SK-N-SH treated with all-trans-retinoic acid at 6 μM for 48 hours (cell line): Measurements from ENCODE around the gene TSPAN9.

Source experiments
- ATAC-seq: fragments of 200-7000 bp; cut with Tn5 transposase; 3 replicates; pipeline ENCODE4 v1.9.1; 2020; ENCODE audit warnings: mild to moderate bottlenecking, moderate library complexity
- ARNTL ChIP-seq: fragments of 450-650 bp; formaldehyde crosslinking; IDR thresholded peaks from 2 replicates; pipeline ENCODE4 v1.5.0; 2020; ENCODE audit warnings: low read depth, mild to moderate bottlenecking, moderate library complexity, borderline replicate concordance
- BACH2 ChIP-seq: fragments of 250-450 bp; sonication (Bioruptor Pico); IDR thresholded peaks from 2 replicates; pipeline ENCODE4 v1.9.0; 2021; ENCODE audit warnings: mild to moderate bottlenecking, borderline replicate concordance
- CSDC2 ChIP-seq: fragments of 250-450 bp; sonication (Bioruptor Pico); IDR thresholded peaks from 2 replicates; pipeline ENCODE4 v1.5.0; 2020; ENCODE audit warnings: mild to moderate bottlenecking, moderate library complexity
- GLIS3 ChIP-seq: fragments of 250-450 bp; sonication (Bioruptor Pico); IDR thresholded peaks from 2 replicates; pipeline ENCODE4 v1.5.0; 2020; ENCODE audit warnings: mild to moderate bottlenecking, moderate library complexity
- ISL1 ChIP-seq: fragments of 250-450 bp; sonication (Bioruptor Pico); IDR thresholded peaks from 2 replicates; pipeline ENCODE4 v2.1.2; 2022; ENCODE audit warnings: mild to moderate bottlenecking, moderate library complexity
- OSR1 ChIP-seq: fragments of 250-450 bp; sonication (Bioruptor Pico); IDR thresholded peaks from 2 replicates; pipeline ENCODE4 v1.8.0; 2022; ENCODE audit warnings: moderate library complexity, mild to moderate bottlenecking, inconsistent platforms
- PPARA ChIP-seq: fragments of 250-450 bp; sonication (Bioruptor Pico); IDR thresholded peaks from 2 replicates; pipeline ENCODE4 v1.5.0; 2020; ENCODE audit warnings: mild to moderate bottlenecking, borderline replicate concordance
- RARB ChIP-seq: fragments of 250-450 bp; sonication (Bioruptor Pico); IDR thresholded peaks from 2 replicates; pipeline ENCODE4 v1.8.0; 2021; ENCODE audit warnings: mild to moderate bottlenecking, moderate library complexity
- TCF4 ChIP-seq: fragments of 250-450 bp; sonication (Bioruptor Pico); IDR thresholded peaks from 2 replicates; pipeline ENCODE4 v1.8.0; 2021; ENCODE audit warnings: mild to moderate bottlenecking, moderate library complexity, borderline replicate concordance
- TOX ChIP-seq: fragments of 250-450 bp; sonication (Bioruptor Pico); IDR thresholded peaks from 2 replicates; pipeline ENCODE4 v1.8.0; 2021; ENCODE audit warnings: mild to moderate bottlenecking, moderate library complexity, borderline replicate concordance
- ZC3H10 ChIP-seq: fragments of 250-450 bp; sonication (Bioruptor Pico); IDR thresholded peaks from 2 replicates; pipeline ENCODE4 v1.5.1; 2021; ENCODE audit warnings: mild to moderate bottlenecking, moderate library complexity
- ZFP30 ChIP-seq: fragments of 450-650 bp; formaldehyde crosslinking; IDR thresholded peaks from 2 replicates; pipeline ENCODE4 v1.5.0; 2022; ENCODE audit warnings: mild to moderate bottlenecking, moderate library complexity
- ZNF70 ChIP-seq: fragments of 450-650 bp; formaldehyde crosslinking; IDR thresholded peaks from 2 replicates; pipeline ENCODE4 v1.5.0; 2020; ENCODE audit warnings: mild to moderate bottlenecking, moderate library complexity
- ZNF8 ChIP-seq: fragments of 450-650 bp; formaldehyde crosslinking; IDR thresholded peaks from 2 replicates; pipeline ENCODE4 v1.5.0; 2020; ENCODE audit warnings: mild to moderate bottlenecking, moderate library complexity
- TF ChIP-seq, protein P1 (sequence below): fragments of 250-450 bp; sonication (Bioruptor Pico); IDR thresholded peaks from 2 replicates; pipeline ENCODE4 v1.8.0; 2020; ENCODE audit warnings: mild to moderate bottlenecking, moderate library complexity, borderline replicate concordance
- TF ChIP-seq, protein P2 (sequence below): fragments of 250-450 bp; sonication (Bioruptor Pico); IDR thresholded peaks from 2 replicates; pipeline ENCODE4 v1.5.1; 2021; ENCODE audit warnings: mild to moderate bottlenecking, moderate library complexity
- TF ChIP-seq, protein P3 (sequence below): fragments of 250-450 bp; sonication (Bioruptor Pico); IDR thresholded peaks from 2 replicates; pipeline ENCODE4 v1.5.0; 2020; ENCODE audit warnings: mild to moderate bottlenecking, moderate library complexity

Gene TSPAN9

DNA sequence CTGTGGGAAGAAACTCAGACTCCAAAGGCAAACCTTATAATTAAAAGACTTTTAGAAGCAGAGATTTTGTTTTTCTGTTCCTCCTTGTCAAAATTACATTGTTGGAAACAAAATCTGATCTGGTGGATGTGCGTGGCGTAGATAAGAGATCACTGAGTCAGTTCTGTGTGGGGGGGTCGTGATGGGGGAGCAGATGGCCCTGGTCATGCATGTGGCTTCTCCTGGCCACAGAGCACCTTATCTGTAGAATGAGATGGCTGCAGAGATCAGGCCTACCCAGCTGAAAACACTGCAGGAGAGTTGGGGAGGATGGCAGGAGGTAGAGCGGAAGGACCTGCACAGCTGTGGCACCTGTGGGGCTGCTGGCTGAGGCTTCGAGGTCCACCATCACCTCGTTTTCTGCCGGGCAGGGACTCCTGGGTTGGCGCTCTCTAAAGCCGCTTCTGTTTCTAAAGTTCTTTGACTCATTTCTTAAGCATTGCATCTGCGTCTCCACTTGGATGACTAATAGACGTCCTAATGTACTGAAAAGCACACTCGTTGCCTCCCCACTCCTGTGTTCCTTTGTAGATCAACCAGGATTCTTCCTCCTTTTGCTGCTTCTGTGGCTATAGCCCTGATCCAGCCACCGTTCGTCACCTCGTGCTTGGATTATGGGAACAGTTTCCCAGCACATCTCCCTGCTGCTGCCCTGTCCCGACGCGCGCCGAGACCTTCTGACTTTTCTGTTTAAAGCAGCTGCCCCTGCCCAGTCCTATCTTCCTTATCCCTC lies 93.4 kb downstream of the TSPAN9 start:
- no peak for TF ChIP-seq TOX (CRISPR knock-in tag)
- TF ChIP-seq, protein P1, sequence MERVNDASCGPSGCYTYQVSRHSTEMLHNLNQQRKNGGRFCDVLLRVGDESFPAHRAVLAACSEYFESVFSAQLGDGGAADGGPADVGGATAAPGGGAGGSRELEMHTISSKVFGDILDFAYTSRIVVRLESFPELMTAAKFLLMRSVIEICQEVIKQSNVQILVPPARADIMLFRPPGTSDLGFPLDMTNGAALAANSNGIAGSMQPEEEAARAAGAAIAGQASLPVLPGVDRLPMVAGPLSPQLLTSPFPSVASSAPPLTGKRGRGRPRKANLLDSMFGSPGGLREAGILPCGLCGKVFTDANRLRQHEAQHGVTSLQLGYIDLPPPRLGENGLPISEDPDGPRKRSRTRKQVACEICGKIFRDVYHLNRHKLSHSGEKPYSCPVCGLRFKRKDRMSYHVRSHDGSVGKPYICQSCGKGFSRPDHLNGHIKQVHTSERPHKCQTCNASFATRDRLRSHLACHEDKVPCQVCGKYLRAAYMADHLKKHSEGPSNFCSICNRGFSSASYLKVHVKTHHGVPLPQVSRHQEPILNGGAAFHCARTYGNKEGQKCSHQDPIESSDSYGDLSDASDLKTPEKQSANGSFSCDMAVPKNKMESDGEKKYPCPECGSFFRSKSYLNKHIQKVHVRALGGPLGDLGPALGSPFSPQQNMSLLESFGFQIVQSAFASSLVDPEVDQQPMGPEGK (CRISPR knock-in tag): peak; percentile 96
- TF ChIP-seq BACH2 (CRISPR knock-in tag): no peak
- TF ChIP-seq GLIS3 (CRISPR knock-in tag): no peak
- TF ChIP-seq TCF4 (CRISPR knock-in tag): peak; percentile 78; the same call in 1 of the 2 replicates
- ATAC-seq: peak; percentile 81

DNA sequence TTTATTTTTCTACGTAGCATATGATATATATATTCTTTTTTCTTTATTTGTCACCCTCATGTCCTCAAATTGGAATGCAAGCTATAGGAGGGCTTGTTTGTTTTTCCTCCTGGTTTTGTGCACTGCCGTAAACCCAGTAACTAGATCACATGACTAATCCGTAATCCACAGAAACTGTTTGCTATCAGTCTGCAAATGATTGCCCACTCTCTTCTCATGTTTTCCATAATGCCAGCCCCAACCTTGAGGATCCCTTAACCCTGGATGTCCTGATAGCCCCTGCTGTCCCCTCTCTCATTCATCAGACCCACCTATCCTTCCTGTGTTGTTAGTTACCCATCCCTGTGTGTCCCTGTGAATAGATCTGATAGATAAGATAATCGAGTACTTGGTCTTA lies 94.0 kb downstream of the TSPAN9 start:
- ATAC-seq: peak; percentile 2; the same call in 1 of the 3 replicates
- TF ChIP-seq RARB (CRISPR knock-in tag) (no peak), OSR1 (CRISPR knock-in tag) (no peak), ZC3H10 (no peak), ARNTL (CRISPR knock-in tag) (no peak), GLIS3 (CRISPR knock-in tag) (no peak), ZFP30 (CRISPR knock-in tag) (no peak), TOX (CRISPR knock-in tag) (no peak), CSDC2 (CRISPR knock-in tag) (no peak), ISL1 (CRISPR knock-in tag) (no peak), PPARA (CRISPR knock-in tag) (no peak), BACH2 (CRISPR knock-in tag) (no peak)
- TF ChIP-seq, protein P1 (CRISPR knock-in tag): no peak
- TF ChIP-seq, protein P2, sequence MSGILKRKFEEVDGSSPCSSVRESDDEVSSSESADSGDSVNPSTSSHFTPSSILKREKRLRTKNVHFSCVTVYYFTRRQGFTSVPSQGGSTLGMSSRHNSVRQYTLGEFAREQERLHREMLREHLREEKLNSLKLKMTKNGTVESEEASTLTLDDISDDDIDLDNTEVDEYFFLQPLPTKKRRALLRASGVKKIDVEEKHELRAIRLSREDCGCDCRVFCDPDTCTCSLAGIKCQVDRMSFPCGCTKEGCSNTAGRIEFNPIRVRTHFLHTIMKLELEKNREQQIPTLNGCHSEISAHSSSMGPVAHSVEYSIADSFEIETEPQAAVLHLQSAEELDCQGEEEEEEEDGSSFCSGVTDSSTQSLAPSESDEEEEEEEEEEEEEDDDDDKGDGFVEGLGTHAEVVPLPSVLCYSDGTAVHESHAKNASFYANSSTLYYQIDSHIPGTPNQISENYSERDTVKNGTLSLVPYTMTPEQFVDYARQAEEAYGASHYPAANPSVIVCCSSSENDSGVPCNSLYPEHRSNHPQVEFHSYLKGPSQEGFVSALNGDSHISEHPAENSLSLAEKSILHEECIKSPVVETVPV (CRISPR knock-in tag): no peak

DNA sequence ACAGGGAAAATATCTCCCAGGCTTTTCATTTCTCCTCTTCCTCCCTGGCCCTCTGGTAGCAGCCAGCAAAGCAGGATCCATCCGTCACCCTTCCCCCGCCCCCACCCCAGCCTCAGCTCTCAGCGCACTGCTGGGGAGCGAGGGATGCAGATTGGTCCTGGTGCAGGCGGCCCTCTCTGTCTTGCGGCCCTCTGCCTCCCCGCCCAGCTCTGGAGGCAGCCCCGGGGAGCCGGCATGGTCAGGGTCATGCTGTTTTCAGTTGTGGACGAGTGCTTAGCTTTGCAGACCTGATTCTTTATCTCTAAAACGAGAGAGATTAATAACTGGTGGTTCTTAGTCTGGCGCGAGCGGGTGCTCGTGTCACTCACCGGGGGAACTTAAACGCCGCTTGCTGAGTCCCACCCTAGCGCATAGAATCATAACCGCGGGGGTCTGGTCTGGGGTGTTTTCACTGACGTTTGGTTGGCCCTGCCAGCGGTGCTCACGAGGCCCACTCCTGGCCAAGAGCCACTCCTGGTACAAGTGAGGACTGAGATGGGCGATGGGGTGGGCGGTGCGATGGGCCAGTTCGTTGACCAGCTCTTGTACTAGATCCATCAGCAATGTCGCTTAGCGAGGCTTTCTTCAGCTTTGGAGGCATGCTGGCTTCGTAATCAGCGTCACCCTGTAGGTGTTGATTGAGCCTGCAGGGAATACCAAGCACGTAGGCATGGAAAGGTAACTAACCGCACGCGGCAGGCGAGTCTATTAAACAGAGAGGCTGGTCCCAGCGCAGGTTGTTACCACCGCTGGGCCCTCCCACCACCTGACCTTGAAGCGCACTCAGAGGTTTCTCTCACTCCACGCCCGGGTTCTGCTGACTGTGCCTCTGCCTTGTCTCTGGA lies 95.2 kb downstream of the TSPAN9 start:
- ATAC-seq: no peak
- TF ChIP-seq, protein P1 (CRISPR knock-in tag): no peak
- TF ChIP-seq, protein P3, sequence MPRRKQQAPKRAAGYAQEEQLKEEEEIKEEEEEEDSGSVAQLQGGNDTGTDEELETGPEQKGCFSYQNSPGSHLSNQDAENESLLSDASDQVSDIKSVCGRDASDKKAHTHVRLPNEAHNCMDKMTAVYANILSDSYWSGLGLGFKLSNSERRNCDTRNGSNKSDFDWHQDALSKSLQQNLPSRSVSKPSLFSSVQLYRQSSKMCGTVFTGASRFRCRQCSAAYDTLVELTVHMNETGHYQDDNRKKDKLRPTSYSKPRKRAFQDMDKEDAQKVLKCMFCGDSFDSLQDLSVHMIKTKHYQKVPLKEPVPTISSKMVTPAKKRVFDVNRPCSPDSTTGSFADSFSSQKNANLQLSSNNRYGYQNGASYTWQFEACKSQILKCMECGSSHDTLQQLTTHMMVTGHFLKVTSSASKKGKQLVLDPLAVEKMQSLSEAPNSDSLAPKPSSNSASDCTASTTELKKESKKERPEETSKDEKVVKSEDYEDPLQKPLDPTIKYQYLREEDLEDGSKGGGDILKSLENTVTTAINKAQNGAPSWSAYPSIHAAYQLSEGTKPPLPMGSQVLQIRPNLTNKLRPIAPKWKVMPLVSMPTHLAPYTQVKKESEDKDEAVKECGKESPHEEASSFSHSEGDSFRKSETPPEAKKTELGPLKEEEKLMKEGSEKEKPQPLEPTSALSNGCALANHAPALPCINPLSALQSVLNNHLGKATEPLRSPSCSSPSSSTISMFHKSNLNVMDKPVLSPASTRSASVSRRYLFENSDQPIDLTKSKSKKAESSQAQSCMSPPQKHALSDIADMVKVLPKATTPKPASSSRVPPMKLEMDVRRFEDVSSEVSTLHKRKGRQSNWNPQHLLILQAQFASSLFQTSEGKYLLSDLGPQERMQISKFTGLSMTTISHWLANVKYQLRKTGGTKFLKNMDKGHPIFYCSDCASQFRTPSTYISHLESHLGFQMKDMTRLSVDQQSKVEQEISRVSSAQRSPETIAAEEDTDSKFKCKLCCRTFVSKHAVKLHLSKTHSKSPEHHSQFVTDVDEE: no peak
- no peak for TF ChIP-seq RARB (CRISPR knock-in tag)
- no peak for TF ChIP-seq ZNF70 (CRISPR knock-in tag)
- TF ChIP-seq BACH2 (CRISPR knock-in tag): no peak
- no peak for TF ChIP-seq ARNTL (CRISPR knock-in tag)
- no peak for TF ChIP-seq ZNF8
